IPS-15b (cell line): ENCODE results near the gene FMN1.

Source experiments
- H3K27me3 ChIP-seq: one replicate; pipeline ENCODE4 v1.6.1; 2013; ENCODE audit warnings: low read length; ENCODE audit not compliant: control insufficient read depth, insufficient read depth
- H3K36me3 ChIP-seq: one replicate; pipeline ENCODE4 v1.6.1; 2013; ENCODE audit warnings: low read length; ENCODE audit not compliant: control insufficient read depth, insufficient read depth
- H3K4me1 ChIP-seq: one replicate; pipeline ENCODE4 v1.6.1; 2013; ENCODE audit warnings: mild to moderate bottlenecking, low read length; ENCODE audit not compliant: control insufficient read depth, insufficient read depth
- H3K4me3 ChIP-seq: one replicate; pipeline ENCODE4 v1.5.1; 2013; ENCODE audit warnings: low read depth, low read length
- H3K9ac ChIP-seq: one replicate; pipeline ENCODE4 v1.6.1; 2013; ENCODE audit warnings: low read depth, mild to moderate bottlenecking, low read length
- H3K9me3 ChIP-seq: one replicate; pipeline ENCODE4 v1.6.1; 2013; ENCODE audit warnings: mild to moderate bottlenecking, low read length; ENCODE audit not compliant: control insufficient read depth, insufficient read depth

FMN1 gene

DNA sequence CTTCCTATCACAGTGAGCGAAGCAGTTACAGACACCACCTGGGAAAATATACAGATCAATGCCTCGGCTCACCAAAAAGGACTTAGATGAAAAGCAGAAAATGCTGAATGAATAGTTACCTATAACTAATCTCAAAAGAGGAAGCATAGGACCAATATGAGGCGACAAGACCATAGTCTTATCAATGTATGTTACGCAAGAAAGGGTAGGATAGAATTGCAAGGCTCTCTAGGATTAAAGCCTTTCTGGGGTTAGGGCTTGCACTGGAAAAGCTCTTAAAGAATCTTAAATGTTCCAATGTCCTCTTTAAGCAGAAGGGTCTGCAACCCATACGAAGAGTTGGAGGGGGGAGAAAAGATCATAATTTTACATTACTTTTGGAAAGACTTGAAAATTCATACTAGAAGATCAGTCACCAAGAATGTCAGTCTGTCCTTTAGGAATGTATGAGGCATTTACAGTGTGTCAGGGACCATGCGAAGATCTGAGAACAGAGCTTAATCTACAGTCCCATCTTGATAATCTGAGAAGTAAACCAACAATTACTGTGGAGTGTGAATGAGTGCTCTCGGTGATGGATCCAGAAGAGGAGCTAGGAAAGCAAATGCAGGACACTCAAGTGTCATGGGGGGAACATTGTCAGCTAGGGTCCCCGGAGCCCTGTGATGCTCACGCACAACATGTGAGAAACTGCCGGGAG is 290.8 kb downstream of the FMN1 start:
- no peak overlapping the region for H3K4me3 ChIP-seq
- H3K9ac ChIP-seq: no peak overlapping the region
- H3K4me1 ChIP-seq: peaks cover 21% of the 10 kb centered on the region
- H3K9me3 ChIP-seq: no peaks in the 10 kb centered on the region
- H3K36me3 ChIP-seq: no peaks in the 10 kb centered on the region
- no peaks in the 10 kb centered on the region for H3K27me3 ChIP-seq

DNA sequence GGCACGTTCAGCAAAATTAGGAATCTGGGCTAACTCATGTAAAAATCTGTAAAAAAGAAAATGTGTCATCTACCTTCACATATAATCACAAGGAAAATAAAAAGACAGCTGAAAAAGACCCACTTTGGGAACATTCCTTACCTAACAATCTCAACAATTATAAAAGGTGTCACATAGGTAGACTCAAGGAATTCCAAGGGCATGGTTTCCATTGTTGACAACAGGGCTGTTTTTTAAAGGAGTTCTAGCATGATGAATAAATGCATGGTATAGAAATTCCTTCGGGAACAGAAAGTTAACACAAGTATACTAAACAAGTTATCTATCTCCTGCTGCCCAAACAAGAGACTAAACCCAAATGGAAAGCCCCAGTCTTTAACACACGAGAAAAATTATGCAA is 292.5 kb downstream of the FMN1 start:
- Histone ChIP-seq H3K4me3 (no peak overlapping the region), H3K27me3 (no peaks in the 10 kb centered on the region), H3K9me3 (no peaks in the 10 kb centered on the region), H3K9ac (no peak overlapping the region), H3K36me3 (no peaks in the 10 kb centered on the region), H3K4me1 (peaks cover 19% of the 10 kb centered on the region)

DNA sequence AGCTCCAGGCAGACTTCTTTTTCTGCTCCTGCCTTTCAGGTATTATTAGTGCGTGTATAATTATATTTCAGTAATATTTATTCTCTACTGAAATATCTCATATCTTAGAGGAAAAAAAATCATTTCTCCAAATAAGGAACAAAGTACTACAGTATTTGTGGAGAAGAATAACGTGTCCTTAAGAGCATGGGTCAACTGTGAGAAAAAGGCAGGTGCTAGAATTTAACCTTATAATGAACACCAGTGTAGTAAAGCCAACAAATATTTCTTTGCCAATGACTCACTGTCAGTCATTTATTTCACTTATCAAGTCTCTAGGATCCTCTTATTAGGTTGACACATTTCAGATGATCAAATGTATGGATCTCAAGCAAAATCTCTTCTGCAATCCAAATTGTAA is 293.3 kb downstream of the FMN1 start:
- Histone ChIP-seq H3K36me3 (no peaks in the 10 kb centered on the region), H3K9ac (no peak overlapping the region), H3K27me3 (no peaks in the 10 kb centered on the region), H3K4me1 (peaks cover 19% of the 10 kb centered on the region), H3K9me3 (no peaks in the 10 kb centered on the region), H3K4me3 (no peak overlapping the region)

DNA sequence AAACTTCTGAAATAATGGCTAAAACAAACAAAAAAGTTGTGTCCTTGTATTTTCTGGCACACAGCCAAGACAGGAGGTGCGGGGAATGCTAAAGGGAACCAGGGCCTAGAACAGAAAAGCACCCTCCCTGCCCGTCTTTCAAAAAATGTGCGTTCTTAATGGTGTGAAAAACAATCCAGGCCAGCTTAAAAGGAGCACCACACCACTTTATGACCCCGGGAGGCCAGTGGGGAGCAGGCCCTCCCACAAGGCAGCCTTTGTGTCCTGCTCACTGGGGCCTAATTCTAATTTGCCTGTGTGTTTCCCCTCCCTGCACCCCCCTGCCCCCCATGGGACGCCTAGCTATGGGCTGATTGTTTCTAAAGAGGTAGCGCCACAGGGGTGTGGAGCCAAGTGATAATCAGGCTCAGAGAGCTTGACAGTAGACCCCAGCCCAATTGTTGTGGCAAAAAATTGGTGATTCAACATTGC is 295.4 kb downstream of the FMN1 start:
- Histone ChIP-seq H3K9ac (no peak overlapping the region), H3K36me3 (no peaks in the 10 kb centered on the region), H3K4me1 (peaks cover 19% of the 10 kb centered on the region), H3K9me3 (no peaks in the 10 kb centered on the region), H3K4me3 (no peak overlapping the region), H3K27me3 (no peaks in the 10 kb centered on the region)

DNA sequence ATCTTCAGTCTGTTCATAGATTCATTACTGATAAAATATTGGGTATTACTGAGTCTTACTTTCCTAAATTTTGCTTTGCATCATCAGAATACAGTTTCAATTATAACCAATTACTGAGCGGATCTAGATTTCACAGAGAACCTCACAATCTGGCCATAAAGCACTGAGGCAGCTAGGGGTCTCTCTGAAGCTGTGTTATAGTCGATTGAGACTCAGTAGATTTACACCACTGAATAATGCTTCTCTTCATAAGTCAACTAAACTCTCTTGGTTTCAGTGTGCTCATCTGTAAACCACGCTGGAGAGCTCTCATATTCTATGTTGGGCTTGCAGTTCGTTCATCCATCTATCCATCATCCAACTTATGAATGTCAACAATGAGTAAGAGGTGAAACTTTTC is 296.1 kb downstream of the FMN1 start:
- no peaks in the 10 kb centered on the region for H3K9me3 ChIP-seq

DNA sequence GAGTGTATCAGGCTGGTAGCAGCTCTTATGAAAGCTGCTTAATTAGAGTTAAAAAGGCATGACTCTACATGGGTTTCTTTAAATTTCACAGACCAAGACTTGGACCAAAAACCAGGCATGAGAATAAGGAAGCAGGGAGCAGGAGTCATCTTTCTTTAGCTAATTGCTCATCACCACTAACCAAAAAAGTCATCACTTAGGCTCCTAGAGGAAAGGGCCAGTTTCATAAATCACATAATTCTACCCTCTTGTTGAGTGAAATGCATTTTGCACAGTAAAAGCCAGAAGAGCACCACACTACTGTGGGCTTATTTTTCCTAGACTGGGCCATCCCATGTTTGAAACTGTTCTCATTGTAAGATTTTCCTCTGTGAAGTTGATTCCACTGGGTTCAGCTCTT is 301.1 kb downstream of the FMN1 start:
- no peak overlapping the region for H3K4me3 ChIP-seq
- H3K27me3 ChIP-seq: no peaks in the 10 kb centered on the region
- H3K9me3 ChIP-seq: no peaks in the 10 kb centered on the region
- H3K4me1 ChIP-seq: peaks cover 2% of the 10 kb centered on the region
- H3K9ac ChIP-seq: no peak overlapping the region
- H3K36me3 ChIP-seq: no peaks in the 10 kb centered on the region

More for the DNA sequence above, 296.1 kb downstream of the FMN1 start:
- Histone ChIP-seq H3K36me3 (no peaks in the 10 kb centered on the region), H3K27me3 (no peaks in the 10 kb centered on the region), H3K4me1 (peaks cover 19% of the 10 kb centered on the region), H3K4me3 (no peak overlapping the region), H3K9ac (no peak overlapping the region)

DNA sequence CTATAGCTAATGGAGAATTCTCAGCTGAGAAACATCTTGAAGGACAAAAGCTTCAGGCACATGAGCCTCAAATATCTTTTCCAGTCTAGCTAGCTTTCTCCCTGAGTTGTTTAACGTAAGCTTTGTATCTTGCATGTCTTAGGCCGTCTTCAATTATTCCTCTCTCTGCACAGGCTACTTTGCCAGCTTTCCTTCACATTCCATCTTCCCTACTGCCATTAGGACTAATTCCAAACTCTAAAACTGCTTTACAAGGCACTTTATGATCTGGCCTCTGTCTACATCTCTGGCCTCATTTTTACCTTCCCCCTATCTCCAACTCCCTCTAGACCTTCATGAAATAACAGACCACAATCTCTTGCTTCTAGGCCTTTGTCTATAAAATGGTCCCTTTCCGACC is 305.3 kb downstream of the FMN1 start:
- Histone ChIP-seq H3K27me3 (no peaks in the 10 kb centered on the region), H3K9ac (no peak overlapping the region), H3K36me3 (no peaks in the 10 kb centered on the region), H3K4me1 (peaks cover 3% of the 10 kb centered on the region), H3K4me3 (no peak overlapping the region), H3K9me3 (no peaks in the 10 kb centered on the region)

DNA sequence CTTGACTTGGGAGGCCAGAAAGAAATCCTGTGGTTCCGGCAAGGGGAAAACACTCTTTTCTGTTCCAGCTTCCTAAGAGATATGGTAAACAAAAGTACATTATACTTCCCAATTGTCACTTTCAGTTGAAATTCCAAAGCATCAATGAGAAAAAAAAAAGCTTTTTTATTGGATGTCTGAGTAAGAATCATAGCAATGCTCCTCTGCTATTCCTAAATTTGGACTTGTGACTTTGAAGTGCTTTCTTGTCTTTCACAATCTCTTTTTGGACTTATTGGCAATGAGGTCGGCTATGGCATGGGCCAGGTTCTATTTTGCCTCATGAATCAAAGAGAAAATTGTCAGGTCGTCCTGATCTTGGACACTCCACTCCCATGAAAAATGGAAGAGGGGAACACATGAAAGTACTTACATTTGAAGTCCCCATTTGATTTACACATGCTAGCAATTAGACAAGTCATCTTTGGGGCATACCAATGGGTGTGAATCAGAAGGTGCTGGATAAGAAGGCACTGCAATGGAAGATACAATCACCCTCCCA is 306.2 kb downstream of the FMN1 start:
- Histone ChIP-seq H3K9ac (no peak overlapping the region), H3K36me3 (no peaks in the 10 kb centered on the region), H3K27me3 (no peaks in the 10 kb centered on the region), H3K4me3 (no peak overlapping the region), H3K9me3 (no peaks in the 10 kb centered on the region), H3K4me1 (peaks cover 3% of the 10 kb centered on the region)

DNA sequence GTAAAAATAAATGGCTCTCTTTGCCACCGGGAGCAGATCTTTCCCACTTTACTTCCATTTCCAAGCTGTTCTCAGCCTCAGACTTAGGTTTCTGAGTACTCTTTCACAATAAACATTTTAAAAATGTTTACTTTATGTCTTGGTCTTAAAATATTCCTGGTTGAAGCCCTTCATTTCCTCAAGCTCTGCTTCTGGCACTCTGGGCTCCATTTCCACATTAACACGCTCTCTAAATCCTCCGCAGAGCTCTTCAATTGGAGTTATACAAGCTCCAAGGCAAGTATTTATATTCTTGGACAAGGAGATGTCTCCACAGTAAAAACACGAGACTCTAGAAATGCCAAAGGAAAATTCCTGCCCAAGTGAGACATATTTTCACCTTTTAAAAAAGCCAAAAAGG is 307.4 kb downstream of the FMN1 start:
- Histone ChIP-seq H3K36me3 (no peaks in the 10 kb centered on the region), H3K4me1 (peaks cover 3% of the 10 kb centered on the region), H3K27me3 (no peaks in the 10 kb centered on the region), H3K9me3 (no peaks in the 10 kb centered on the region), H3K4me3 (no peak overlapping the region), H3K9ac (no peak overlapping the region)

DNA sequence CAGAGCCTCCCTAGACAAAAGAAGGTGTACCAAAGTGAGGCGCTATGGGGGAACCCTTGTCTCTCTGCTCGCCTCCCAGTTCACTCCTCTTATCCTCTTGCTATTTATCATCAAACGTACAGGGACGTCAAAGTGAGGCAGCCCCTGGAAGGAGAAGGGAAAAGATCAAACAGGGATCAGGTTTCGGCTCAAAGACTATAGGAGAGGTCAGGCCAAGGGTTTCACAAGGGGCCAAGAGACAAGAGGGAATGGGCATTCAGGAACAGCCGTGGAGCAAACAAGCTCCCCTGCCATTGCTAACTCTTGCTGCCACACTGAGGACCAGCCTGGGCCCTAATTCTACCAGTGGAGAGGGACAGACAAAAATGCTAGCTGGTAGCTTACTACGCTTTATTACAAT is 308.1 kb downstream of the FMN1 start:
- no peaks in the 10 kb centered on the region for H3K27me3 ChIP-seq
- H3K4me3 ChIP-seq: no peak overlapping the region
- H3K9me3 ChIP-seq: no peaks in the 10 kb centered on the region
- no peak overlapping the region for H3K9ac ChIP-seq
- H3K4me1 ChIP-seq: peaks cover 3% of the 10 kb centered on the region
- no peaks in the 10 kb centered on the region for H3K36me3 ChIP-seq

DNA sequence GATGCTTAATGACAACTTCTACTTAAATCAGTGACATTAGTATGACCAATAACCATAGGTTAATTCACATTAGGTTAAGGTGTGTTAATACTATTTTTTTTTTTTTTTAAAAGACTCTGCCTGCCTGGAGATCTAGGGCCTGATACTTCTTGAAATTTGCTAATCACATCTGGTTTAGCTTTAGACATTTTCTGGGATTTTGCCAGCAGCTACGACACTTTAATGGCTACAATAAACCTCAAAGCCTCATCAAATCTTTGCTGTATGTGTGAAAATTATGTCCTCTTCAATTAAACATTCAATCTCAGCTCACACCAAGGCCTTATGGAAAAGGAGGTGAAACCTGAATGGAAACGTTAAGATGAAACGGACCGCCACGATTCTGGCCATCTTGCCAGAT is 308.8 kb downstream of the FMN1 start:
- H3K9me3 ChIP-seq: no peaks in the 10 kb centered on the region
- no peaks in the 10 kb centered on the region for H3K27me3 ChIP-seq
- H3K9ac ChIP-seq: no peak overlapping the region
- H3K36me3 ChIP-seq: no peaks in the 10 kb centered on the region
- H3K4me1 ChIP-seq: peaks cover 3% of the 10 kb centered on the region
- no peak overlapping the region for H3K4me3 ChIP-seq

DNA sequence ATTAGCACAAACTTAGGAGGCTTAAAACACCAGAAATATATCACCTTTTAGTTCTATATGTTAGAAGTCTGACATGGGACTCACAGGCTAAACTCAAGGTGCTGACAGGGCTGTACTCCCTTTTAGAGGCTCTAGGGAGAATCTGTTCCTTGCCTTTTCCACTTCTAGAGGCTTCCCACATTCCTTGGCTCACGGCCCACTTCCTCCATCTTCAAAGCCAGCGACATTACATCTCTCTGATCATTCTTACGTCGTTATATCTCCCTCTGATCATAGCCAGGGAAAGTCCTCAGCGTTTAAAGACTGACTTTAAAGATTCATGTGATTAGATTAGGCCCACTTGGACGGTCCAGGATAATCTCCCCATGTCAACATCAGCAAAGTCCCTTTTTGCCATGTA is 310.4 kb downstream of the FMN1 start:
- H3K36me3 ChIP-seq: no peaks in the 10 kb centered on the region
- H3K4me1 ChIP-seq: peaks cover 3% of the 10 kb centered on the region
- no peaks in the 10 kb centered on the region for H3K27me3 ChIP-seq
- H3K9me3 ChIP-seq: no peaks in the 10 kb centered on the region
- no peak overlapping the region for H3K4me3 ChIP-seq
- H3K9ac ChIP-seq: no peak overlapping the region
